RWPE1 (cell line): ENCODE measurements around the gene KDELR1.

Experiments used
- CTCF ChIA-PET: fragments of 350-600 bp; sonication (Branson Sonifier 250); formaldehyde crosslinking; extraction: SDS; loops from one replicate; lab custom pipeline; 2021; lab: Yijun Ruan, JAX
- POLR2A ChIA-PET: fragments of 400-600 bp; formaldehyde crosslinking; extraction: SDS; loops from one replicate; lab custom pipeline; 2020; ENCODE audit warnings: antibody characterized with exemption; ENCODE audit not compliant: low non-redundant PET; lab: Yijun Ruan, JAX
- DNase-seq: peaks from one replicate; pipeline ENCODE4 v3.0.0; 2012; ENCODE audit warnings: low spot score
- H3K27ac ChIP-seq: fragments of 450-650 bp; 2 replicates; pipeline ENCODE4 v1.5.1; 2017
- TF ChIP-seq, protein P1 (sequence below): fragments of 450-650 bp; conservative IDR thresholded peaks from 2 replicates; pipeline ENCODE4 v1.5.1; 2017; ENCODE audit warnings: low read depth, mild to moderate bottlenecking

KDELR1 gene

GRCh38 chr19:48365602-48366001 is 25.7 kb downstream of the KDELR1 start:
- H3K27ac ChIP-seq, result peak overlapping the region; percentile 64
- POLR2A ChIA-PET, result no interaction called here
- CTCF ChIA-PET, result interaction anchor here (0.6 to 2.7 kb wide), 2 partner anchors 25 to 40 kb away, joined by 3 to 13 read pairs; partner anchors contain the start of genes EMP3 and KDELR1
- TF ChIP-seq, protein P1, sequence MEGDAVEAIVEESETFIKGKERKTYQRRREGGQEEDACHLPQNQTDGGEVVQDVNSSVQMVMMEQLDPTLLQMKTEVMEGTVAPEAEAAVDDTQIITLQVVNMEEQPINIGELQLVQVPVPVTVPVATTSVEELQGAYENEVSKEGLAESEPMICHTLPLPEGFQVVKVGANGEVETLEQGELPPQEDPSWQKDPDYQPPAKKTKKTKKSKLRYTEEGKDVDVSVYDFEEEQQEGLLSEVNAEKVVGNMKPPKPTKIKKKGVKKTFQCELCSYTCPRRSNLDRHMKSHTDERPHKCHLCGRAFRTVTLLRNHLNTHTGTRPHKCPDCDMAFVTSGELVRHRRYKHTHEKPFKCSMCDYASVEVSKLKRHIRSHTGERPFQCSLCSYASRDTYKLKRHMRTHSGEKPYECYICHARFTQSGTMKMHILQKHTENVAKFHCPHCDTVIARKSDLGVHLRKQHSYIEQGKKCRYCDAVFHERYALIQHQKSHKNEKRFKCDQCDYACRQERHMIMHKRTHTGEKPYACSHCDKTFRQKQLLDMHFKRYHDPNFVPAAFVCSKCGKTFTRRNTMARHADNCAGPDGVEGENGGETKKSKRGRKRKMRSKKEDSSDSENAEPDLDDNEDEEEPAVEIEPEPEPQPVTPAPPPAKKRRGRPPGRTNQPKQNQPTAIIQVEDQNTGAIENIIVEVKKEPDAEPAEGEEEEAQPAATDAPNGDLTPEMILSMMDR, result no peak
- no peak for DNase-seq

- H3K27ac ChIP-seq, result peak overlapping the region; percentile 96
- DNase-seq, result no peak
- ChIA-PET CTCF (interaction anchor here (0.6 to 2.7 kb wide), 3 partner anchors 26 to 93 kb away, joined by 3 to 13 read pairs (median 3); partner anchors contain the start of genes EMP3 and KDELR1), POLR2A (interaction anchor here (0.6 kb wide), 1 partner anchor 39 kb away, joined by 6 read pairs; no protein-coding TSS in a partner anchor)
- TF ChIP-seq, protein P1, result no peak
These were observed 26.6 kb downstream of the KDELR1 start for GRCh38 chr19:48364598-48365348.

- ChIA-PET CTCF (interaction anchor here (0.5 to 2.7 kb wide), 3 partner anchors 27 to 107 kb away, joined by 3 to 13 read pairs (median 3); partner anchors contain the start of gene KDELR1), POLR2A (interaction anchor here (0.5 to 0.8 kb wide), 6 partner anchors 23 to 40 kb away, joined by 3 to 8 read pairs (median 4); partner anchors contain the start of gene KDELR1)
- H3K27ac ChIP-seq, result peak within 1 kb of the TSS; percentile 96
- TF ChIP-seq, protein P1, result no peak
- DNase-seq, result peak; percentile 99
These were observed 27.3 kb downstream of the KDELR1 start, which contains the start of the genes SYNGR4 and TMEM143 for GRCh38 chr19:48363810-48364597. Gene SYNGR4 (plus strand): TSS chr19:48364367. CDS start chr19:48365843, 1,476 bp downstream. Gene TMEM143 (minus strand): TSS chr19:48363940. CDS start chr19:48363920, 20 bp downstream.

- peak overlapping the region; percentile 96 for H3K27ac ChIP-seq
- TF ChIP-seq, protein P1, result no peak
- DNase-seq, result no peak
- CTCF ChIA-PET, result no interaction called here
- POLR2A ChIA-PET, result interaction anchor here (0.5 to 0.8 kb wide), 2 partner anchors 24 to 27 kb away, joined by 3 read pairs; no protein-coding TSS in a partner anchor
These were observed 27.9 kb downstream of the KDELR1 start for GRCh38 chr19:48363500-48363809.

GRCh38 chr19:48362716-48363499 is 28.4 kb downstream of the KDELR1 start:
- TF ChIP-seq, protein P1, result no peak
- CTCF ChIA-PET, result no interaction called here
- peak overlapping the region; percentile 96 for H3K27ac ChIP-seq
- POLR2A ChIA-PET, result interaction anchor here (0.5 kb wide), 1 partner anchor 637 kb away, joined by 3 read pairs; no protein-coding TSS in a partner anchor
- peak; percentile 92 for DNase-seq
